ENCODE measurements around the gene NTNG2. TPM values are rescaled to one million over a fixed set of nuclear protein-coding genes. Genes with fewer than 3 reads are reported as not detected.

NTNG2 gene
- polyA plus RNA-seq, 1 donor from 2014 or later: 0.43 TPM

GRCh38 chr9:132201139-132201538 lies 39.3 kb downstream of the NTNG2 start:
- Histone ChIP-seq H3K79me2 (replicated peaks; ENCODE audit: insufficient read depth, low read length) (no peaks in the 10 kb centered on the region), H3K9me2 (ENCODE audit: insufficient read depth, low read length) (no peaks in the 10 kb centered on the region), H4K20me1 (ENCODE audit: insufficient read depth) (no peaks in the 10 kb centered on the region), H3K27ac (ENCODE audit: low read length) (no peak overlapping the region), H3F3A (ENCODE audit: insufficient read depth, low read length, poor library complexity, severe bottlenecking) (no peaks in the 10 kb centered on the region), H3K27me3 (ENCODE audit: insufficient read depth, low read depth, low read length) (no peaks in the 10 kb centered on the region), H3K4me2 (ENCODE audit: low read length) (no peak overlapping the region), H3K9me3 (ENCODE audit: low read length) (no peaks in the 10 kb centered on the region), H3K9ac (ENCODE audit: low read length) (no peak overlapping the region), H2AFZ (ENCODE audit: low read depth, low read length) (no peak overlapping the region), H3K4me3 (ENCODE audit: low read length) (no peak overlapping the region), H3K36me3 (ENCODE audit: insufficient read depth, low read length) (no peaks in the 10 kb centered on the region)
- no peak for TF ChIP-seq POLR2AphosphoS5 (IDR thresholded peaks at IDR 0.05)
- no peak for TF ChIP-seq CTCF (IDR thresholded peaks at IDR 0.05; ENCODE audit: poor library complexity, severe bottlenecking)
- no peak for TF ChIP-seq SMC3 (conservative IDR thresholded peaks at IDR 0.05; ENCODE audit: poor library complexity)
- no peak for TF ChIP-seq EZH2 (IDR thresholded peaks at IDR 0.05; ENCODE audit: borderline replicate concordance, insufficient read depth, low read length, poor library complexity, severe bottlenecking)
- TF ChIP-seq MXI1 (conservative IDR thresholded peaks at IDR 0.05; ENCODE audit: poor library complexity, severe bottlenecking): no peak
- no peak for TF ChIP-seq EP300 (conservative IDR thresholded peaks at IDR 0.05; ENCODE audit: poor library complexity, severe bottlenecking)
- TF ChIP-seq, protein P1, sequence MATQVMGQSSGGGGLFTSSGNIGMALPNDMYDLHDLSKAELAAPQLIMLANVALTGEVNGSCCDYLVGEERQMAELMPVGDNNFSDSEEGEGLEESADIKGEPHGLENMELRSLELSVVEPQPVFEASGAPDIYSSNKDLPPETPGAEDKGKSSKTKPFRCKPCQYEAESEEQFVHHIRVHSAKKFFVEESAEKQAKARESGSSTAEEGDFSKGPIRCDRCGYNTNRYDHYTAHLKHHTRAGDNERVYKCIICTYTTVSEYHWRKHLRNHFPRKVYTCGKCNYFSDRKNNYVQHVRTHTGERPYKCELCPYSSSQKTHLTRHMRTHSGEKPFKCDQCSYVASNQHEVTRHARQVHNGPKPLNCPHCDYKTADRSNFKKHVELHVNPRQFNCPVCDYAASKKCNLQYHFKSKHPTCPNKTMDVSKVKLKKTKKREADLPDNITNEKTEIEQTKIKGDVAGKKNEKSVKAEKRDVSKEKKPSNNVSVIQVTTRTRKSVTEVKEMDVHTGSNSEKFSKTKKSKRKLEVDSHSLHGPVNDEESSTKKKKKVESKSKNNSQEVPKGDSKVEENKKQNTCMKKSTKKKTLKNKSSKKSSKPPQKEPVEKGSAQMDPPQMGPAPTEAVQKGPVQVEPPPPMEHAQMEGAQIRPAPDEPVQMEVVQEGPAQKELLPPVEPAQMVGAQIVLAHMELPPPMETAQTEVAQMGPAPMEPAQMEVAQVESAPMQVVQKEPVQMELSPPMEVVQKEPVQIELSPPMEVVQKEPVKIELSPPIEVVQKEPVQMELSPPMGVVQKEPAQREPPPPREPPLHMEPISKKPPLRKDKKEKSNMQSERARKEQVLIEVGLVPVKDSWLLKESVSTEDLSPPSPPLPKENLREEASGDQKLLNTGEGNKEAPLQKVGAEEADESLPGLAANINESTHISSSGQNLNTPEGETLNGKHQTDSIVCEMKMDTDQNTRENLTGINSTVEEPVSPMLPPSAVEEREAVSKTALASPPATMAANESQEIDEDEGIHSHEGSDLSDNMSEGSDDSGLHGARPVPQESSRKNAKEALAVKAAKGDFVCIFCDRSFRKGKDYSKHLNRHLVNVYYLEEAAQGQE (IDR thresholded peaks at IDR 0.05; ENCODE audit: borderline replicate concordance): no peak
- TF ChIP-seq TAF1 (IDR thresholded peaks at IDR 0.05; ENCODE audit: low read depth): no peak

GRCh38 chr9:132201780-132202703 lies 40.2 kb downstream of the NTNG2 start:
- Histone ChIP-seq H3K4me3 (ENCODE audit: low read length) (no peak overlapping the region), H3K27ac (ENCODE audit: low read length) (no peak overlapping the region), H3K36me3 (ENCODE audit: insufficient read depth, low read length) (no peaks in the 10 kb centered on the region), H3K9me3 (ENCODE audit: low read length) (no peaks in the 10 kb centered on the region), H4K20me1 (ENCODE audit: insufficient read depth) (no peaks in the 10 kb centered on the region), H2AFZ (ENCODE audit: low read depth, low read length) (no peak overlapping the region), H3K9ac (ENCODE audit: low read length) (no peak overlapping the region), H3F3A (ENCODE audit: insufficient read depth, low read length, poor library complexity, severe bottlenecking) (no peaks in the 10 kb centered on the region), H3K4me2 (ENCODE audit: low read length) (no peak overlapping the region), H3K27me3 (ENCODE audit: insufficient read depth, low read depth, low read length) (no peaks in the 10 kb centered on the region), H3K79me2 (replicated peaks; ENCODE audit: insufficient read depth, low read length) (no peaks in the 10 kb centered on the region), H3K9me2 (ENCODE audit: insufficient read depth, low read length) (no peaks in the 10 kb centered on the region)
- TF ChIP-seq CTCF (IDR thresholded peaks at IDR 0.05; ENCODE audit: poor library complexity, severe bottlenecking) (no peak), EZH2 (IDR thresholded peaks at IDR 0.05; ENCODE audit: borderline replicate concordance, insufficient read depth, low read length, poor library complexity, severe bottlenecking) (no peak), MXI1 (conservative IDR thresholded peaks at IDR 0.05; ENCODE audit: poor library complexity, severe bottlenecking) (no peak), POLR2AphosphoS5 (IDR thresholded peaks at IDR 0.05) (no peak), TAF1 (IDR thresholded peaks at IDR 0.05; ENCODE audit: low read depth) (no peak), SMC3 (conservative IDR thresholded peaks at IDR 0.05; ENCODE audit: poor library complexity) (no peak), RAD21 (conservative IDR thresholded peaks at IDR 0.05) (no peak), EP300 (conservative IDR thresholded peaks at IDR 0.05; ENCODE audit: poor library complexity, severe bottlenecking) (no peak)
- TF ChIP-seq, protein P1 (IDR thresholded peaks at IDR 0.05; ENCODE audit: borderline replicate concordance): no peak

Measured in neural cell (in vitro differentiated cells).